ENCODE measurements around the gene OR6C76.
"Not testable (repeated sequence)": the region's sequence is repeated elsewhere in the genome, so short reads cannot be mapped to it uniquely, and the experiment has no call there.

The OR6C76 gene

GRCh38 chr12:55400229-55400628 lies 25.8 kb upstream of the OR6C76 start, which contains the start of gene OR6C65:
OR6C65 (plus strand) TSS chr12:55400529; CDS start chr12:55400529, 0 bp downstream.
- H2AFZ ChIP-seq (ENCODE audit: low read depth, low read length): no peak within 1 kb of the TSS
- H3K27ac ChIP-seq (ENCODE audit: low read length): no peak within 1 kb of the TSS
- H3K9ac ChIP-seq (ENCODE audit: low read length): no peak within 1 kb of the TSS
- no peaks in the 10 kb centered on the region for H3K79me2 ChIP-seq (ENCODE audit: low read length)
- H3K4me1 ChIP-seq (ENCODE audit: low read length): no peaks in the 10 kb centered on the region
- H3K4me3 ChIP-seq (ENCODE audit: low read length): no peak within 1 kb of the TSS
- no peaks in the 10 kb centered on the region for H3K27me3 ChIP-seq (ENCODE audit: low read depth, low read length)
- H3K36me3 ChIP-seq (replicated peaks; ENCODE audit: low read depth, low read length): no peaks in the 10 kb centered on the region
- no peak within 1 kb of the TSS for H3K4me2 ChIP-seq (ENCODE audit: low read length)
- TF ChIP-seq CTCF (IDR thresholded peaks at IDR 0.05; ENCODE audit: low read depth, low read length) (no peak), EZH2phosphoT487 (IDR thresholded peaks at IDR 0.05; ENCODE audit: low read depth) (no peak)
- H4K20me1 ChIP-seq (ENCODE audit: insufficient read depth, low read length): no peaks in the 10 kb centered on the region
- no peaks in the 10 kb centered on the region for H3K9me3 ChIP-seq (ENCODE audit: insufficient read depth, low read length)

GRCh38 chr12:55407866-55408265 lies 18.2 kb upstream of the OR6C76 start:
- Histone ChIP-seq H4K20me1 (ENCODE audit: insufficient read depth, low read length) (no peaks in the 10 kb centered on the region), H3K36me3 (replicated peaks; ENCODE audit: low read depth, low read length) (no peaks in the 10 kb centered on the region), H3K9me3 (ENCODE audit: insufficient read depth, low read length) (no peaks in the 10 kb centered on the region), H3K4me1 (ENCODE audit: low read length) (no peaks in the 10 kb centered on the region), H3K79me2 (ENCODE audit: low read length) (no peaks in the 10 kb centered on the region), H3K4me3 (ENCODE audit: low read length) (no peak overlapping the region), H3K9ac (ENCODE audit: low read length) (no peak overlapping the region), H3K27ac (ENCODE audit: low read length) (no peak overlapping the region), H3K27me3 (ENCODE audit: low read depth, low read length) (no peaks in the 10 kb centered on the region), H3K4me2 (ENCODE audit: low read length) (no peak overlapping the region), H2AFZ (ENCODE audit: low read depth, low read length) (no peak overlapping the region)
- TF ChIP-seq CTCF (IDR thresholded peaks at IDR 0.05; ENCODE audit: low read depth, low read length) (no peak), EZH2phosphoT487 (IDR thresholded peaks at IDR 0.05; ENCODE audit: low read depth) (no peak)

DNA sequence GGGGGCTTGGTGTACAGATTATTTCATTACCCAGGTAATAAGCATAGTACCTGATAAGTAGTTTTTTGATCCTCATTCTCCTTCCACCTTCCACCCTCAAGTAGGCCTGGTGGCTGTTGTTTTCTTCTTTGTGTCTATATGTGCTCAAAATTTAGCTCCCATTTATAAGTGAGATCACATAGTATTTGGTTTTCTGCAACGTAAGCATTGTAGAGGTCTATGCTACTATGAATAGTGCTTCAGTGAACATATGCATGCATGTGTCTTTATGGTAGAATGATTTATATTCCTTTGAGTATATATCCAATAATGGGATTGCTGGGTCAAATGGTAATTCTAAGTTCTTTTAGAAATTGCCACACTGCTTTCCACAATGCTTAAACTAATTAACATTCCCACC lies 16.9 kb upstream of the OR6C76 start:
- not testable (repeated sequence) for H3K4me2 ChIP-seq (ENCODE audit: low read length); H3K9ac ChIP-seq (ENCODE audit: low read length); H3K27ac ChIP-seq (ENCODE audit: low read length); H3K9me3 ChIP-seq (ENCODE audit: insufficient read depth, low read length); H3K4me1 ChIP-seq (ENCODE audit: low read length); H2AFZ ChIP-seq (ENCODE audit: low read depth, low read length); H3K36me3 ChIP-seq (replicated peaks; ENCODE audit: low read depth, low read length); H3K4me3 ChIP-seq (ENCODE audit: low read length); H3K79me2 ChIP-seq (ENCODE audit: low read length); H4K20me1 ChIP-seq (ENCODE audit: insufficient read depth, low read length); H3K27me3 ChIP-seq (ENCODE audit: low read depth, low read length)

DNA sequence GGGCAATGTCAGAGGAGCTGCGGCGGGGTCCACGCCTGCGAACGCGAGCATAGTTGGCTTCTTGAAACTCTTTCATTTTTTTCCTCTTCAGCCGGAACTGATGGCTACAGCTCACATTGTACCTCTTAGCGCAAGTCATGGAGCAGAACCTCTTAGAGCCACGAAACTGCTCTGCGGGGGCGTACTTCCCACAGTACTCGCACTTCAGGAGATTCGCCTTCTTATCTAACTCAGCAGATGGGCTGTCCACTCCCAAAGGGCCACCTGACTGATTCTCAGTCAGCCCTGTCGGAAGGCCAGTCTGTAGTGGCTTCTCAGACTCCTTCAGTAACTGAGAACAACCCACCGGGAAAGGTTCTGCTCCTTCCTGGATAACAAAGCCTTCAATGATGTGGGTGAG lies 13.9 kb upstream of the OR6C76 start:
- not testable (repeated sequence) for H3K27ac ChIP-seq (ENCODE audit: low read length); H3K4me1 ChIP-seq (ENCODE audit: low read length); H3K9ac ChIP-seq (ENCODE audit: low read length); H3K79me2 ChIP-seq (ENCODE audit: low read length); H3K9me3 ChIP-seq (ENCODE audit: insufficient read depth, low read length); H3K27me3 ChIP-seq (ENCODE audit: low read depth, low read length); H3K4me2 ChIP-seq (ENCODE audit: low read length); H3K36me3 ChIP-seq (replicated peaks; ENCODE audit: low read depth, low read length); H2AFZ ChIP-seq (ENCODE audit: low read depth, low read length); H3K4me3 ChIP-seq (ENCODE audit: low read length); H4K20me1 ChIP-seq (ENCODE audit: insufficient read depth, low read length)

DNA sequence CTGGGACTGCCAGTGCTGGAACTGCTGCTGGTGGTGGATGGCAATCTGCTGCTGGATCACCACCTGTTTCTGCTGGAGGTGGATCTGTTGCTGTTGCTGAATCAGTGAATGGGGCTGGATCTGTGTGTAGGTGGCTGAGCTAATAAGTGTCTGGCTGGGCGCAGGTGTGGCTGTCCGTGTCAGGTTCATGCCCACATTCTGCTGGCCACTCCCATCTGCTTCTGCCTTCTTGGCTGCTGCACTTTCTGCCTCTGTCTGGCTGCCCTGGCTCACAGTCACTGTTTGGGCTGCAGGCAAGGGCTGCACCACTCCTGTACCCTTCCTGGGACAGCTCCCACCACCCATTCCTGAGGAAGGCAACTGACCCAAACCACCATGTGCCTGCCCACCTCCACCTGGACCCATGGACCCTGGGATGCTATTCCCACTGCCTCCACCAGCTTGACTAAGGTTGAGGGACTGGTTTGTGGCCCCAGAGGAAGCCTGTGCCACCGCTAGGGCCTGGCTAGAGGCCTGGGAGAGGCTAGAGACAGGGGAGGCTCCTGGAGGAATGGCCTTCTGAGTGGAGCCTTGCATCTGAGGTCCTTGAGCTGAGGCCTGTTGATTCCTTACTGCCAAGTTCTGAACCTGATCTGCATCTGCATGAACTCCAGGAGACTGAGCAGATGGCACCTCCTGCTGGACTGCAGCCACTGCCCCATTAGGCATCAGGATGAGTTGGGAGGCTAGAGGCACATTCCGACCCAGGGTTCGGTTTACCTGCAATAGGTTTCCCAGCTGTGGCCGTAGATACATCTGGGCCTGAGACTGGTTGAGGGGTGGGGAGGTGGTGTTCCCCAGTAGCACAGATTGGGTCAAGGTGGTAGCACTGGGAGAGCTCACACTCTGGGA lies 12.3 kb upstream of the OR6C76 start:
- H3K9ac ChIP-seq (ENCODE audit: low read length); H3K9me3 ChIP-seq (ENCODE audit: insufficient read depth, low read length); H2AFZ ChIP-seq (ENCODE audit: low read depth, low read length); H3K36me3 ChIP-seq (replicated peaks; ENCODE audit: low read depth, low read length); H3K4me3 ChIP-seq (ENCODE audit: low read length); H3K4me2 ChIP-seq (ENCODE audit: low read length); H3K27ac ChIP-seq (ENCODE audit: low read length); H3K27me3 ChIP-seq (ENCODE audit: low read depth, low read length); H4K20me1 ChIP-seq (ENCODE audit: insufficient read depth, low read length); H3K79me2 ChIP-seq (ENCODE audit: low read length); H3K4me1 ChIP-seq (ENCODE audit: low read length): not testable (repeated sequence)

DNA sequence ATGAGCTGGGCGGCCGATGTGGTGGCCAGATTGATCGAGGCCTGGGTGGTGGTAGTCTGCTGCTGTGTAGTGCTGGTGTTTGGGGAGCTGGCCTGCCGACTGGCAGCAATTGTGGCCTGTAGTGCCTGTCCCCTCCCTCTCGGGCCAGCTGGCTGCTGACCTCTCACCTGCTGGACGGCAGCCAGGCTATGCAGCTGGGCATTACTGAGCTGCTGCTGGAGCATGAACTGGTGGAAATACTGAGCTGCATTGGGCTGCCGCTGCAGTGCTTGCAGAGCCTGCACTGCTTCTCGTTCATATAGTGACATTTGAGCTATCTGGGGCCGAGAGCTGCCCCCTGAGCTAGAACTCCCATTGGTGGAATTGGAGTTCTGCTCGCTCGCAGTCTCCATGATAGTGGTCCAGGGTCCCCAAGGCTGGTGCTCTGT lies 11.6 kb upstream of the OR6C76 start:
- not testable (repeated sequence) for H4K20me1 ChIP-seq (ENCODE audit: insufficient read depth, low read length); H2AFZ ChIP-seq (ENCODE audit: low read depth, low read length); H3K79me2 ChIP-seq (ENCODE audit: low read length); H3K27me3 ChIP-seq (ENCODE audit: low read depth, low read length); H3K4me3 ChIP-seq (ENCODE audit: low read length); H3K4me1 ChIP-seq (ENCODE audit: low read length); H3K27ac ChIP-seq (ENCODE audit: low read length); H3K9me3 ChIP-seq (ENCODE audit: insufficient read depth, low read length); H3K36me3 ChIP-seq (replicated peaks; ENCODE audit: low read depth, low read length); H3K4me2 ChIP-seq (ENCODE audit: low read length); H3K9ac ChIP-seq (ENCODE audit: low read length)

DNA sequence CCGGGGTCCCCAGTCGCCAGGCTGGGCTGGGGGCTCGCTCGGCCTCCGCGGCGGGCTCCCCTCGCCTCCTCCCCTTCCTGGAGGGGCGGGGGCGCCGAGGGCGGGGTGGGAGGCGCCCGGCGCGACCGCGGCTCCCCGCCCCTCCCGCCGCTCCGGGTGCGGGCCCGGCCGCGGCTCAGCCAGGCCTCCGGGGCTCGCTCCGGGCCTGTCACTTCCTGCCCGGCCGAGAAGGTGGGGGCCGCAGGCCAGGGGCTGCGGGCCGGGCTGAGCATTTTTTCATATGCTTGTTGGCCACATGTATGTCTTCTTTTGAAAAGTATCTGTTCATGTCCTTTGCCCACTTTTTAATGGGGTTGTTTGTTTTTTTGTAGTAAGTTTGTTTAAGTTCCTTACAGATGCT lies 11.2 kb upstream of the OR6C76 start:
- H3K79me2 ChIP-seq (ENCODE audit: low read length); H3K9me3 ChIP-seq (ENCODE audit: insufficient read depth, low read length); H4K20me1 ChIP-seq (ENCODE audit: insufficient read depth, low read length); H3K4me3 ChIP-seq (ENCODE audit: low read length); H3K27ac ChIP-seq (ENCODE audit: low read length); H3K36me3 ChIP-seq (replicated peaks; ENCODE audit: low read depth, low read length); H2AFZ ChIP-seq (ENCODE audit: low read depth, low read length); H3K4me1 ChIP-seq (ENCODE audit: low read length); H3K27me3 ChIP-seq (ENCODE audit: low read depth, low read length); H3K4me2 ChIP-seq (ENCODE audit: low read length); H3K9ac ChIP-seq (ENCODE audit: low read length): not testable (repeated sequence)
